Measurements from ENCODE around the gene ABHD2. TPM values are rescaled to one million over a fixed set of nuclear protein-coding genes. Genes with fewer than 3 reads are reported as not detected.
"Not testable (repeated sequence)": the region's sequence is repeated elsewhere in the genome, so short reads cannot be mapped to it uniquely, and the experiment has no call there.

The ABHD2 gene
- total RNA-seq, 1 donor from 2014 or later = 202 TPM

DNA sequence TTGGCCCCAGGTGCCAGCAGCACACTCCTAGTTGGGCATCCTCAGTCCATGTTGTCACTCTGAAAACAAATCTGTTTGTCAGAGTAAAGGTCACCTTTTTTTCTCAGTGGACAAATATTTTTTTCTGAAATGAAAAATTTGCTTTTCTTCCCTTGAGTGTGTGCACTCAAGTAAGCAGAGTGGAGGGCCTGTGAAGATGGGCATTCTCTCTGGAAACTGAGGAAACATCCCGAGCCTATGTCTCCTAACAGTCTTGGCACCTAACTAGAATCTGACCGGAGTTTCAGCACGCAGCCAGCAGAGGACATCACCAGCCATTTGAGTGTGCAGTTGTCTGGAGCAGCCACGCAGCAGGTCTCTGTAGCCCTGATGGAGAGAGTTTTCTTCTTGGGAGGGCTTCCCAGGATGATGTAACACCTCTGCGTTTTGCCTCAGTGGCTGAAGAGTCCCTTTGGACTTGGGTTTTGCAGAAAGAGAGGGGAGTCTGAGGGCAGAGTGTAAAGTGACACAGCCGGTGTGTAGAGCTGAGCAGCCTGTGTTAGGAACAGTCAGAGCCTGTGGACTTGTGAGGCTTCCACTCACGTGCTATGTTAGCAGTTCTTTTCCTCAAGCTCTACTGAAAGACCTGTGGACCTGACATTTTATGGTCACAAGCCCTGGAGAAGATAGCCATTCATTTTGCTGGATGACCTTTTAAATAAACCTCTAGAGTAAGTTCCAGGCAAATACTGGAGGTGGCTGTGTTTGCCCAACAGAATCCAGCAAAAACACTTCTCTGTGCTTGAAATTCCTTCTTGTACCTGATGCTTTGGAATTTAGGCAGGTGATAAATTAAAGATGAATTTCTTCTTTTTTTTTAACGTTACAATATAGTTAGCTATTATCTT is 51.6 kb downstream of the ABHD2 start:
- no peaks in the 10 kb centered on the region for H3K9me3 ChIP-seq
- peaks cover 90% of the 10 kb centered on the region for H3K4me1 ChIP-seq
- H3K4me3 ChIP-seq = no peak overlapping the region
- TF ChIP-seq, protein P1, sequence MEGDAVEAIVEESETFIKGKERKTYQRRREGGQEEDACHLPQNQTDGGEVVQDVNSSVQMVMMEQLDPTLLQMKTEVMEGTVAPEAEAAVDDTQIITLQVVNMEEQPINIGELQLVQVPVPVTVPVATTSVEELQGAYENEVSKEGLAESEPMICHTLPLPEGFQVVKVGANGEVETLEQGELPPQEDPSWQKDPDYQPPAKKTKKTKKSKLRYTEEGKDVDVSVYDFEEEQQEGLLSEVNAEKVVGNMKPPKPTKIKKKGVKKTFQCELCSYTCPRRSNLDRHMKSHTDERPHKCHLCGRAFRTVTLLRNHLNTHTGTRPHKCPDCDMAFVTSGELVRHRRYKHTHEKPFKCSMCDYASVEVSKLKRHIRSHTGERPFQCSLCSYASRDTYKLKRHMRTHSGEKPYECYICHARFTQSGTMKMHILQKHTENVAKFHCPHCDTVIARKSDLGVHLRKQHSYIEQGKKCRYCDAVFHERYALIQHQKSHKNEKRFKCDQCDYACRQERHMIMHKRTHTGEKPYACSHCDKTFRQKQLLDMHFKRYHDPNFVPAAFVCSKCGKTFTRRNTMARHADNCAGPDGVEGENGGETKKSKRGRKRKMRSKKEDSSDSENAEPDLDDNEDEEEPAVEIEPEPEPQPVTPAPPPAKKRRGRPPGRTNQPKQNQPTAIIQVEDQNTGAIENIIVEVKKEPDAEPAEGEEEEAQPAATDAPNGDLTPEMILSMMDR (IDR thresholded peaks at IDR 0.05) = no peak
- H3K36me3 ChIP-seq = no peaks in the 10 kb centered on the region
- H3K27ac ChIP-seq = peak overlapping the region; percentile 56
- intact Hi-C loops (cut with DNase I) = no loop called here
- DNase-seq = no peak
- no peaks in the 10 kb centered on the region for H3K27me3 ChIP-seq (ENCODE audit: low read depth)
- peak; percentile 11 to 74 for ATAC-seq

DNA sequence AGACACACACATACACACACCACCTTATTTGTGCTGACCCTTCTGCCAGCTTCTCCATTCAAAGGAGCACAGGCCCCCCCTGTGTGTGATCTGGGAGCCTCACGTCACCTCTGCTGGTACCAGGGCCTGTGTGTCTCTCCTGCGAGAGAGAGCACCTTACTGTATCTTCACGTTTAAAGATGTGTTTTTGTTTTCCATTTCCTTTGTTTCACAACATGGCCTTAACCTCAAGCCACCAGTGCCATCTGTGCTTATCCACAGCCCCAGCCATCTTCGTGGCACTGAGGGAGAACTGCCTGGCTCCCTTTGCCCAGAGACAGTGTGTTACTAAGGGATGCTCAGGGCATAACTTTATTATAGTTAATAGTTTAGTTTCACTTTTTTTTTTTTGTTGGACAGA is 52.3 kb downstream of the ABHD2 start:
- H3K27ac ChIP-seq = peak overlapping the region; percentile 56
- no peak overlapping the region for H3K4me3 ChIP-seq
- intact Hi-C loops (cut with DNase I) = no loop called here
- DNase-seq (no peak), ATAC-seq (peak in 1 of 2 donors; percentile 25)
- no peaks in the 10 kb centered on the region for H3K9me3 ChIP-seq
- H3K36me3 ChIP-seq = peaks cover 4% of the 10 kb centered on the region
- H3K4me1 ChIP-seq = peaks cover 87% of the 10 kb centered on the region
- TF ChIP-seq, protein P1 (IDR thresholded peaks at IDR 0.05) = no peak
- no peaks in the 10 kb centered on the region for H3K27me3 ChIP-seq (ENCODE audit: low read depth)

DNA sequence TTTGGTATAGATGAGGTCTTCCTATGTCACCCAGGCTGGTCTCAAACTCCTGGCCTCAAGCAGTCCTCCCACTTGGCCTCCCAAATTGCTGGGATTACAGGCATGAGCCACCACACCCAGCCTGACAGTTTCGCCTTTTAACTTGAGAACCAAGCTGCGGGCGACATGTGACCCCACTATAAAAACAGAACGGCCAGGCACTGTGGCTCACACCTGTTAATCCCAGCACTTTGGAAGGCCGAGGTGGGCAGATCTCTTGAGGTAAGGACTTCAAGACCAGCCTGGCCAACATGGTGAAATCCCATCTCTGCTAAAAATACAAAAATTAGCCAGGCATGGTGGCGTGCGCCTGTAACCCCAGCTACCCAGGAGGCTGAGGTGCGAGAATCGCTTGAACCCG is 52.9 kb downstream of the ABHD2 start:
- DNase-seq; H3K9me3 ChIP-seq; intact Hi-C loops (cut with DNase I); H3K4me3 ChIP-seq; H3K36me3 ChIP-seq; ATAC-seq; H3K27me3 ChIP-seq (ENCODE audit: low read depth): not testable (repeated sequence)
- H3K4me1 ChIP-seq = peaks cover 81% of the 10 kb centered on the region
- H3K27ac ChIP-seq = peak overlapping the region; percentile 56

DNA sequence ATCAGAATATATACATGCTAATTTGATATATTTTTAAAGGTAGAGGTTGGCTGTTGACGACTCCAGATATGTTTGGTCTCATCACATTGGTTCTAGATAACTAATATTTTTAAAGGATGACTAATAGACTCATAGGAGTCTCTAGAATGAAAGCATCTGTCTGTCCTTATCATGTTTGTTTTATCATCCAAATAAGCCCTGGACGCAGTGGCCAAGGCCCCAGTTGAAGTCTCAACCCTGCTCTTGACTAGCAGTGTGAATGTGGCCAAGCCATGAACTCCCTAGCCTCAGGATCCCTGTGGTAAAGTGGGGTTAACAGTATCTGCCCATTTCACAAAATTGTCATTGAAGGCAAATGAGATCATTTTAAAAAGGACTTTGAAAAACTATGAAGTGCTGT is 53.6 kb downstream of the ABHD2 start:
- intact Hi-C loops (cut with DNase I) = no loop called here
- Histone ChIP-seq H3K27ac (no peak overlapping the region), H3K4me1 (peaks cover 74% of the 10 kb centered on the region), H3K27me3 (ENCODE audit: low read depth) (no peaks in the 10 kb centered on the region), H3K36me3 (peaks cover 5% of the 10 kb centered on the region), H3K4me3 (no peak overlapping the region), H3K9me3 (no peaks in the 10 kb centered on the region)
- ATAC-seq (no peak), DNase-seq (no peak)
- TF ChIP-seq, protein P1 (IDR thresholded peaks at IDR 0.05) = no peak

DNA sequence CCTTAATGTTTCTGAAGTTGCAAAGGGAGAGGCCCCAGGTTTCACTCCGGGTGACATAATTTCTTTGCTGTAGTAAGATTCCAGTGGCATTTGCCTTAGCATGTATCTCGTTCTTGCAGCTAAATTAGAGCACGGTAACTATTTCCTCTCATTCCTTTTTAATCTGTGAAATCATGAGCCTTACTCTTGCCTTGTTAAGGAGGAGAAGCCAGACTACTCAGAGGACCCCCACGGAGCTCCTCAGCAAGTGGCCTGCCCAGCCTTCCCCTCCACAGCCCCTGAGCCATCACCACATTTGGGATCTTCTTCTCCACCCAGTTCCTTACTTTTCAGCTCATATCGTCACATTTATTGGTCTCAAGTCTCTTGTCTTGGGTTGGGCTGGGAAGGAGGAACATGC is 54.2 kb downstream of the ABHD2 start:
- Histone ChIP-seq H3K36me3 (peaks cover 5% of the 10 kb centered on the region), H3K9me3 (no peaks in the 10 kb centered on the region), H3K27ac (no peak overlapping the region), H3K4me3 (no peak overlapping the region), H3K4me1 (peaks cover 68% of the 10 kb centered on the region), H3K27me3 (ENCODE audit: low read depth) (no peaks in the 10 kb centered on the region)
- no peak for ATAC-seq
- DNase-seq = no peak
- TF ChIP-seq, protein P1 (IDR thresholded peaks at IDR 0.05) = no peak
- intact Hi-C loops (cut with DNase I) = no loop called here

DNA sequence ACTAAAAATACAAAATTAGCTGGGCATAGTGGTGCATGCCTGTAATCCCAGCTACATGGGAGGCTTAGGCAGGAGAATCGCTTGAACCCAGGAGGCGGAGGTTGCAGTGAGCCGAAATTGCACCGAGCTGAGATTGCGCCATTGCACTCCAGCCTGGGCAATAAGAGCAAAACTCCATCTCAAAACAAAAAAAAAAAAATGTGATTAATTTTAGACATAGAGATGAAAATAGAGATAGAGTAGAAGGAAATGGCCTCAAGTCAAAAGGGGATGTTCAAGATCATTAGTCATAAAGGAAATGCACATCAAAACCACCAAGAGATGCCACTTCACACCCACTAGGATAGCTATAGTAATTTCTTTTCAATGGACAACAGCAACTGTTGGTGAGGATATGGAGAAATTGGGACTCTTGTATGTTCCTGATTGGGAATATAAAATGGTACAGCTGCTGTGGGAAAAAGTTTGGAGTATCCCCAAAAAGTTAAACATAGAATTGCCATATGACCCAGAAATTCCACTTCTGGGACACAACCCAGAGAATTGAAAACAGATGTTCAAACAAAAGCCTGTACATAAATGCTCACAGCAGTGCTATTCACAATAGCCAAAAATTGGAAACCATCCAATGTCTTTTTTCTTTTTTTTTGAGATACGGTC is 55.4 kb downstream of the ABHD2 start:
- no peaks in the 10 kb centered on the region for H3K27me3 ChIP-seq (ENCODE audit: low read depth)
- no peaks in the 10 kb centered on the region for H3K9me3 ChIP-seq
- ATAC-seq (peak; percentile 17 to 57), DNase-seq (no peak)
- H3K4me3 ChIP-seq = no peak overlapping the region
- peak overlapping the region; percentile 15 for H3K27ac ChIP-seq
- H3K36me3 ChIP-seq = peaks cover 5% of the 10 kb centered on the region
- TF ChIP-seq, protein P1 (IDR thresholded peaks at IDR 0.05) = no peak
- intact Hi-C loops (cut with DNase I) = no loop called here
- peaks cover 59% of the 10 kb centered on the region for H3K4me1 ChIP-seq
